ENCODE results near the gene DIMT1. TPM values are rescaled to one million over a fixed set of nuclear protein-coding genes. Genes with fewer than 3 reads are reported as not detected.
A peak's percentile ranks its signal among the peaks of the same experiment; 100 is the strongest.

Gene DIMT1
- total RNA-seq, 2 experiments from 2014 or later = 24.8 to 28.8 TPM

DNA sequence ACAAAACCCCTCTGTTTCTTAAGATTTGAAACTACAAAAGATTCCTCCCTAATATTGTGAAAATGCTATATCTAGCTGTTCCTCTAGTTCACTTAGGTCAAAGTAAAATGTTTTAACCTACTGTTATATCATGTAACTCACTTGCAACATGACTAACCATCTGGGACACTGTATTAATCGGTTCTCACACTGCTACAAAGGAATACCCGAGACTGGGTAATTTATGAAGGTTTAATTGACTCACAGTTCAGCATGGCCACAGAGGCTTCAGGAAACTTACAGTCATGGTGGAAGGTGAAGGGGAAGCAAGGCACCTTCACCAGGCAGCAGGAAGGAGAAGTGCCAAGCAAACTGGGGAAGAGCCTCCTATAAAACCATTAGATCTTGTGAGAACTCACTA is 34.7 kb downstream of the DIMT1 start:
- peaks cover 6% of the 10 kb centered on the region for H3K4me1 Mint-ChIP-seq (ENCODE audit: low read depth)
- POLR2A ChIA-PET = no interaction called here
- CTCF ChIA-PET = no interaction called here
- H3K9me3 Mint-ChIP-seq (ENCODE audit: insufficient read depth) = no peaks in the 10 kb centered on the region
- DNase-seq = no peak
- H3K4me3 Mint-ChIP-seq = no peak overlapping the region
- H3K27me3 Mint-ChIP-seq (ENCODE audit: low read depth) = no peaks in the 10 kb centered on the region
- ATAC-seq = no peak
- H3K36me3 Mint-ChIP-seq (ENCODE audit: low read depth) = peaks cover 52% of the 10 kb centered on the region
- no peak overlapping the region for H3K27ac Mint-ChIP-seq

DNA sequence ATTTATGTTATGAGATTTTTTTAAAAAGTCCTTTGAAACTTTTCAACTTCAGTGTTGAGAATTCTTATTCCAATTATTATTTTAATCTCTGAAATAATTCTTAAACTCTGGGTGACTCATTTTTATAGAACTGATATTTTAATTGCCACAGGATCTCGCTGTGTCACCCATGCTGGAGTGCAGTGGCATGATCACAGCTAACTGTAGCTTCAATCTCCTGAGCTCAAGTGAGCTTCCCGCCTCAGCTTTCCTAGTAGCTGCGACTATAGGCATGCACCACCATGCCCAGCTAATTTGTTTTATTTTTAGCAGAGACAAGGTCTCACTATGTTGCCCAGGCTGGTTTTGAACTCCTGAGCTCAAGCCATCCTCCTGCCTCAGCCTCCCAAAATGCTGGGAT is 41.0 kb downstream of the DIMT1 start:
- no peaks in the 10 kb centered on the region for H3K9me3 Mint-ChIP-seq (ENCODE audit: insufficient read depth)
- H3K36me3 Mint-ChIP-seq (ENCODE audit: low read depth) = peaks cover 47% of the 10 kb centered on the region
- no peak overlapping the region for H3K27ac Mint-ChIP-seq
- H3K4me3 Mint-ChIP-seq = no peak overlapping the region
- ATAC-seq (no peak), DNase-seq (no peak)
- H3K4me1 Mint-ChIP-seq (ENCODE audit: low read depth) = peaks cover 6% of the 10 kb centered on the region
- ChIA-PET CTCF (interaction anchor here (0.7 to 2.3 kb wide), 3 partner anchors 8 to 12 kb away, joined by 3 to 5 read pairs (median 3); no protein-coding TSS in a partner anchor), POLR2A (interaction anchor here (1.0 kb wide), 1 partner anchor 33 kb away, joined by 6 read pairs; no protein-coding TSS in a partner anchor)
- no peaks in the 10 kb centered on the region for H3K27me3 Mint-ChIP-seq (ENCODE audit: low read depth)

DNA sequence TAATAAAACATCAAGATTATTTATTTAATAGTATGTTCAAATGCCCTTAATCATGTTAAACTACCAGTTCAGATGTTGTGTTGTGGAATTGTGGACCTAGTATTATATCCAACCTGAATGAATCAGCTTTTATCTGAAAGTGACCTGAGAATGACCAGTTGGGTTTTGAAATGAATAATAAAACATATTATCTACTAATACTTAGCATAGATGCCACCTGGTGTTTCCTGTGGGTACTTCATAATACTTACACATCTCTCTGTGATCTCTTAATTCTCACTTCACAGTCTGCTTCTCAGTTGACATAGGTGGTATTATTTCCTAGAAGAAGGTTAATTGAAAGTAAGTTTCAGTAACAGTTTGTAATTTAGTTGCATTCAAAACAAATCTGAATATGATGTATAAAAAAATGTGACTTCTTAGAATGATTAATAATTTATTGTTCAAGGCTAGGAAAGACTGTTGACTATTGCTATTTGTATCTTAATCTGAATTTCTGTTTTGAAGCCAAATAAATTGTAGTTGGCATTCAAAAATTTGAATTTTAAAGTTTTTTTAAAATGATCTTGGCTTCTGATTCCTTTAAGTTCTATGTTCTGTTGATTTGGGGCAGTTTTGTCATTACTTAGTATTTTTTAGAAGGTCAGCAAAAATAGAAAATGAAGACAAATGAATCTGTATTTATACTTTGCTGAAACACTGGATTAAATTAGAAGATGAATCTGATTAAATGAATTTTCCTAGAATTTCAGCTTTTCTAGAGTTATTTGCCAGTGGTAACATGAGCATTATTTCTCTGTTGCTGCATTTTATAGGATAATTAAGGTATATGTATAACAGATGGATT is 49.5 kb downstream of the DIMT1 start:
- ChIA-PET CTCF (interaction anchor here (1.0 to 6.2 kb wide), 7 partner anchors 10 to 130 kb away, joined by 3 to 69 read pairs (median 5); partner anchors contain the start of gene KIF2A), POLR2A (interaction anchor here (1.0 kb wide), 1 partner anchor 48 kb away, joined by 3 read pairs; the partner anchor contains the start of gene KIF2A)
- Mint-ChIP-seq H3K4me1 (ENCODE audit: low read depth) (peaks cover 13% of the 10 kb centered on the region), H3K4me3 (no peak overlapping the region), H3K27me3 (ENCODE audit: low read depth) (no peaks in the 10 kb centered on the region), H3K36me3 (ENCODE audit: low read depth) (peaks cover 48% of the 10 kb centered on the region), H3K9me3 (ENCODE audit: insufficient read depth) (no peaks in the 10 kb centered on the region), H3K27ac (no peak overlapping the region)
- ATAC-seq = peak; percentile 77
- peak; percentile 47 for DNase-seq

DNA sequence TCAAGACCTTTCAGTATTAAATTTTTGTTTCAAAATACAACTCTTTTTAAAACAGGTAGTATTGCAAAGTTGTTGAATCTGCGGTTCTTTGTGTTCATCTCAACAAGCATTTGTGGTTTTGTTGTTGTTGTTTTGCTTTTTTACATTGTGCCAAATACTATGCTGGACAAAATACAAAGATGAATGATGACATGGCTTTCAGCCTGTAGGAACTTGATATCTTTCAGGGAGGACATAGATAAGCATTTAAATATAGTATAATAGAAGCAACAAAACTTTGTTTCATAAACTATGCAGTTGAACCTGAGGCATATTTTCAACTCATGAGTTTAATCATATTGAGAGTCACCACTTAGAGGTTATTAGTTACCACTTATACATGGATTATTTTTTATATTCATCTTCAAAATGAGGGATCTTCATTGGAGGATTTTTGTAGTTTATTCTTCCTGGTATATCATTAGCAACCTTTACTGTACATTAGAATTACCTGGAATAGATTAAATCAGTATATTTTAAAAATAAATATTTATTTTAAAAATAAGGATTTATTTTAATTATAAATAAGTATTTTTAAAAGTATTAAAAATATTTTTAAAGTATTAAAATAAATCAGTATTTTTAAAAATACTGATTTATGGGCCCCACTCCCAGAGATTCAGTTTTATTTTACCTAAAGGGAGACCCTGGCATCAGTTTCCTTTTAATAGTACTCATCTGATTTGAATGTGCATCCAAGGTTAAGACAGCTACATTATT is 54.8 kb downstream of the DIMT1 start:
- Mint-ChIP-seq H3K4me1 (ENCODE audit: low read depth) (peaks cover 25% of the 10 kb centered on the region), H3K27ac (peak overlapping the region; percentile 42), H3K27me3 (ENCODE audit: low read depth) (no peaks in the 10 kb centered on the region), H3K4me3 (no peak overlapping the region), H3K36me3 (ENCODE audit: low read depth) (peaks cover 40% of the 10 kb centered on the region), H3K9me3 (ENCODE audit: insufficient read depth) (no peaks in the 10 kb centered on the region)
- no peak for ATAC-seq
- DNase-seq = no peak
- ChIA-PET CTCF (interaction anchor here (0.9 kb wide), 2 partner anchors 38 to 57 kb away, joined by 3 read pairs; no protein-coding TSS in a partner anchor), POLR2A (interaction anchor here (0.5 to 1.1 kb wide), 2 partner anchors 32 to 64 kb away, joined by 3 to 4 read pairs; no protein-coding TSS in a partner anchor)

DNA sequence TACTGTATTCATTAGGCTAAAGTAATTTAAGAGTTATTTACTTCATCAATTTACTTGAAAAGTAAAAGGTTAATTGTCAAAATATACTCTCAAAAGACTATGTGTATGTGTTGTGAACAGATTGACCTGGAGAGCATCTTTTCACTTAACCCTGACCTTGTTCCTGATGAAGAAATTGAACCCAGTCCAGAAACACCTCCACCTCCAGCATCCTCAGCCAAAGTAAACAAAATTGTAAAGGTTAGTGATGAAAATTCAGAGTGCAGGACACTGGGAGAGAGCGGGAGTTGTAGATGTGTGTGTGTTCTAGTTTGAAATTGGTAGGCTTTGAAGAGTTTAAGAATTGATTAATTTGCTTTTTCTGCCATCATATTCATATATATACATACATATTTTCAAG is 55.8 kb downstream of the DIMT1 start:
- Mint-ChIP-seq H3K27me3 (ENCODE audit: low read depth) (no peaks in the 10 kb centered on the region), H3K36me3 (ENCODE audit: low read depth) (peaks cover 47% of the 10 kb centered on the region), H3K4me1 (ENCODE audit: low read depth) (peaks cover 35% of the 10 kb centered on the region), H3K4me3 (no peak overlapping the region), H3K27ac (no peak overlapping the region), H3K9me3 (ENCODE audit: insufficient read depth) (no peaks in the 10 kb centered on the region)
- CTCF ChIA-PET = no interaction called here
- ATAC-seq (no peak), DNase-seq (no peak)
- POLR2A ChIA-PET = no interaction called here

DNA sequence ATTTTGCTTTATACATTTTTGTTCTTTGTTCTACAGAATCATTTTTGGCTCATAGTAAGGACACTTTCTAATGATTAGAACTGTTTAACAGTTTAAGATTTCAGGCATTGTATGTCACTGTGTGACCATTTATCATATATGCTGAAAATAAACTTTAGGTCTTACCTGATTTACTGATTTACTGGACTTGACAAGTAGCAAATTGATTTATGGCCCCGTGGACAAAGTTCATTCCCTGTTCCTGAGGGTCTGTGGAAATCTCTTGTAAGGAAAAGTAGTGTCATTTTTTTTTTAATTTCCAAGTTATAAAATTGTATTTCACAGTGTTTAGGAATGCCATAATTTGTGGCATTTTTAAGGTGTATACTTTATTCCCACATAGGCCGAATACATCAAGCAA is 57.0 kb downstream of the DIMT1 start:
- no peak for ATAC-seq
- H3K27me3 Mint-ChIP-seq (ENCODE audit: low read depth) = no peaks in the 10 kb centered on the region
- no peaks in the 10 kb centered on the region for H3K9me3 Mint-ChIP-seq (ENCODE audit: insufficient read depth)
- ChIA-PET POLR2A (interaction anchor here (1.1 kb wide), 1 partner anchor 27 kb away, joined by 3 read pairs; no protein-coding TSS in a partner anchor), CTCF (interaction anchor here (0.8 to 1.4 kb wide), 2 partner anchors 18 to 122 kb away, joined by 3 to 7 read pairs; no protein-coding TSS in a partner anchor)
- H3K4me3 Mint-ChIP-seq = no peak overlapping the region
- peaks cover 42% of the 10 kb centered on the region for H3K36me3 Mint-ChIP-seq (ENCODE audit: low read depth)
- H3K4me1 Mint-ChIP-seq (ENCODE audit: low read depth) = peaks cover 38% of the 10 kb centered on the region
- DNase-seq = no peak
- H3K27ac Mint-ChIP-seq = no peak overlapping the region

DNA sequence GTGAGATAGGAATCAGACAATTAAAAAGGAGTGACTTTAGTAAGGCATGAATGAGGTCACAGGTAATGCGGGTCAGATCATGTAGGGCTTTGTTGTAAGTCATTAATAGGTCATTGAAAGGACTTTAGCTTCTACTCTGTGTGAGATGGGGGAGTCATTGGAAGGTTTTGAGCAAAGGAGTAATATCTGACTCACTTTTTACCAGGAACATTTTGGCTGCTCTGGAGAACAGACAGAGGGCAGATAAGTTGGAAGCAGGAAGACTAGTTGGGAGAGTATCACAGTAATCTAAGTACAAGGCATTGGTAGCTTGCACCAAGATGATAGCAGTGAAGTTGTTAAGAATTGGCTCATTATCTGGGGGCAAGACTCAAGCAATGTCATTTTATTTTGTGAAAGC is 60.3 kb downstream of the DIMT1 start:
- Mint-ChIP-seq H3K27me3 (ENCODE audit: low read depth) (no peaks in the 10 kb centered on the region), H3K9me3 (ENCODE audit: insufficient read depth) (no peaks in the 10 kb centered on the region), H3K27ac (peak overlapping the region; percentile 66), H3K36me3 (ENCODE audit: low read depth) (peaks cover 34% of the 10 kb centered on the region), H3K4me1 (ENCODE audit: low read depth) (peaks cover 53% of the 10 kb centered on the region), H3K4me3 (no peak overlapping the region)
- ChIA-PET POLR2A (no interaction called here), CTCF (interaction anchor here (0.8 to 3.5 kb wide), 9 partner anchors 9 to 119 kb away, joined by 3 to 21 read pairs (median 4); partner anchors contain the start of gene DIMT1)
- DNase-seq (no peak), ATAC-seq (no peak)

DNA sequence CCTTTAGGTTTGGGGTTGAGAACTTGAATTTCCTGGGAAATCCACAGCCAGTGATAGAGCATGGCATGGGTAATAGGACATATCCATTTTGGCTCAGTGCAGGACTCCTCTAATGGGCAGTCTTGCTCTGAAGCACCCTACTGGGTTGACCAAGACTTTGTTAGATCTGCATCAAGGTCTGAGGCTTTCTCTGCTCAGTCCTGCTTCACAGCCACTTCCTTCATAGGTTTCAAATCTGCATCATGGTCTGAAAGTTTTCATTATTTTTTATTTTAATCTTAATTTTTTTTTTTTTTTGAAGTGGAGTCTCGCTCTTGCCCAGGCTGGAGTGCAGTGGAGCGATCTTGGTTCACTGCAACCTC is 61.2 kb downstream of the DIMT1 start:
- peaks cover 51% of the 10 kb centered on the region for H3K4me1 Mint-ChIP-seq (ENCODE audit: low read depth)
- H3K4me3 Mint-ChIP-seq = peak overlapping the region; percentile 61
- DNase-seq (no peak), ATAC-seq (peak; percentile 35)
- H3K9me3 Mint-ChIP-seq (ENCODE audit: insufficient read depth) = no peaks in the 10 kb centered on the region
- H3K27me3 Mint-ChIP-seq (ENCODE audit: low read depth) = no peaks in the 10 kb centered on the region
- peaks cover 30% of the 10 kb centered on the region for H3K36me3 Mint-ChIP-seq (ENCODE audit: low read depth)
- ChIA-PET CTCF (interaction anchor here (1.1 to 3.5 kb wide), 3 partner anchors 10 to 118 kb away, joined by 4 to 15 read pairs (median 5); no protein-coding TSS in a partner anchor), POLR2A (no interaction called here)
- H3K27ac Mint-ChIP-seq = peak overlapping the region; percentile 85

DNA sequence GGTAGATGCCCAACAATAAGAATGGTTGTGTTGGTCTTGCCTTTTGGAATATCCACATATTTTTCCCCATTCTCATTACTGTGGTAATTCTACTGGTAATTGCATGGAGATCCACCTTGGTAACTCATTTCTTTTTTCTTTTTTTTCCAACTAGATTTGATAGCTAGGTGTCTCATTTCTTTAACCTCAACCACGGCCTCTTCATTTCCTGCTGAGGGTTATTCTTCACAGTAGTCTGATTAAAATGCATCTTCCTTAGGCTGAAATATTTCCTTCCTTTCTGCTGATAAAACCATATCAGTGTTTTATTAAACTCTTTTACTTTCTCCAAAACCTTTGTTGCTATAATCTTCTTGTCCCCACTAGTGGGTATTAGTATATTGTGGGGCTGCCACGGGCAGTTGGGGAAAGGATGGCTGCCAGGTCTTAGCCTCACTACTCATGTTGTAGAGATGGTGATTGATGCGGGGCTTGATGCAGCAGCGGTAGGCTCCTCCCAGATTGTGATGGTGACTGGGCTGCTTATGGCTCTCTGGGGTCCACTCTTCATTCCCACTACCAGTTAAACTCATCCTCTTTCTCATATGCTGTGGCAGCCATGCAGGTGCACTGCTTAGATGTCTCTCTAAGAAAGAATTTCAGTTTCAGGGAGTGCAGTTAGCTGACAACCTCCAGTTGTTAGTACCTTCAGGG is 61.8 kb downstream of the DIMT1 start:
- peak overlapping the region; percentile 61 for H3K4me3 Mint-ChIP-seq
- peak; percentile 84 for ATAC-seq

DNA sequence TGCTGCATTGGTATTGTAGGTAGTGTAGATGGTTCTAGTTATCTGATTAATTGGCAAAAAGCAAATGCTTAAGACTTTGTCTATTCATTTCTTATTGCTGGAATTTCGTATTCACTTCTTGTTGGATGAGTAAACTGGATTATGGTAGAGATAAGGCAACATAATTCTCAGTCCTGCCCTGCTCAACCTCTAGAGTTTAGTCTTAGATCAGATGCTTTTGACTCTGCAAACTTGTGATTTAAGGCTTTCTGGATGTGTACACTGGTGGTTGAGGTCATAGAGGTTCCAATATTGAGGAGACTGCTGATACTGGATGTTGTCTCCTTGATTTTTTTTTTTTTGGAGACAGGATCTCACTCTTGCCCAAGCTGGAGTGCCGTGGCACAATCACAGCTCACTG is 62.7 kb downstream of the DIMT1 start:
- CTCF ChIA-PET = interaction anchor here (1.4 to 1.6 kb wide), 3 partner anchors 15 to 116 kb away, joined by 3 to 6 read pairs (median 3); no protein-coding TSS in a partner anchor
- Mint-ChIP-seq H3K4me1 (ENCODE audit: low read depth) (peaks cover 52% of the 10 kb centered on the region), H3K36me3 (ENCODE audit: low read depth) (peaks cover 28% of the 10 kb centered on the region), H3K4me3 (no peak overlapping the region), H3K27me3 (ENCODE audit: low read depth) (no peaks in the 10 kb centered on the region), H3K27ac (peak overlapping the region; percentile 85), H3K9me3 (ENCODE audit: insufficient read depth) (no peaks in the 10 kb centered on the region)
- DNase-seq (no peak), ATAC-seq (no peak)
- POLR2A ChIA-PET = interaction anchor here (0.7 kb wide), 1 partner anchor 136 kb away, joined by 3 read pairs; no protein-coding TSS in a partner anchor

More for the DNA sequence above, 61.8 kb downstream of the DIMT1 start:
- peak; percentile 45 for DNase-seq
- no peaks in the 10 kb centered on the region for H3K27me3 Mint-ChIP-seq (ENCODE audit: low read depth)
- H3K36me3 Mint-ChIP-seq (ENCODE audit: low read depth) = peaks cover 28% of the 10 kb centered on the region
- H3K27ac Mint-ChIP-seq = peak overlapping the region; percentile 85
- peaks cover 50% of the 10 kb centered on the region for H3K4me1 Mint-ChIP-seq (ENCODE audit: low read depth)
- CTCF ChIA-PET = interaction anchor here (1.0 to 3.5 kb wide), 6 partner anchors 10 to 117 kb away, joined by 3 to 15 read pairs (median 4); no protein-coding TSS in a partner anchor
- H3K9me3 Mint-ChIP-seq (ENCODE audit: insufficient read depth) = no peaks in the 10 kb centered on the region
- POLR2A ChIA-PET = interaction anchor here (0.7 kb wide), 1 partner anchor 39 kb away, joined by 3 read pairs; no protein-coding TSS in a partner anchor

DNA sequence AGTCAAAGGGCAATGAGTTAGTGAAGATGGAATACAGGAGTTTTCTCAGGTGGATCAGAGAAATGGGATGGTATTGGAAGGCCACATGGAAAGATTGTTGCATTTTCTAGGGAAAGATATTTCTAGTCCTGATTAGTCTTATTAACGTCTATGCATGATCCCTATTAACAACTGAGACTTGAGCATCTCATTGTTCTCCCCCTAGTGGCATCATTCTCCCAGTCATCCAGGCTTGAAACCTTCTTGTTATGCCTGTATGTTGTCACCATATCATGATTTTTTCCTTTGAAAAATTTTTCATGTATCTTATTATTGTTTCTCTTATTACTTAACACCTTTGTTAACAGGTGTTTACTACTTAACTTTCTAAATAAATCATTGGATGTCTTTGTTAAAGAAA is 63.3 kb downstream of the DIMT1 start:
- peaks cover 30% of the 10 kb centered on the region for H3K36me3 Mint-ChIP-seq (ENCODE audit: low read depth)
- ATAC-seq (no peak), DNase-seq (no peak)
- H3K27ac Mint-ChIP-seq = no peak overlapping the region
- H3K4me3 Mint-ChIP-seq = no peak overlapping the region
- H3K4me1 Mint-ChIP-seq (ENCODE audit: low read depth) = peaks cover 54% of the 10 kb centered on the region
- ChIA-PET CTCF (interaction anchor here (1.6 kb wide), 2 partner anchors 49 to 116 kb away, joined by 3 to 6 read pairs; no protein-coding TSS in a partner anchor), POLR2A (interaction anchor here (0.7 kb wide), 1 partner anchor 135 kb away, joined by 3 read pairs; no protein-coding TSS in a partner anchor)
- no peaks in the 10 kb centered on the region for H3K27me3 Mint-ChIP-seq (ENCODE audit: low read depth)
- H3K9me3 Mint-ChIP-seq (ENCODE audit: insufficient read depth) = no peaks in the 10 kb centered on the region
